NCI-H128 (cell line): ENCODE measurements around the gene PTEN.

Source experiments
- DNase-seq: peaks from one replicate; lab custom pipeline; 2025; ENCODE audit not compliant: unreplicated experiment; lab: John Stamatoyannopoulos, UW

PTEN gene

DNA sequence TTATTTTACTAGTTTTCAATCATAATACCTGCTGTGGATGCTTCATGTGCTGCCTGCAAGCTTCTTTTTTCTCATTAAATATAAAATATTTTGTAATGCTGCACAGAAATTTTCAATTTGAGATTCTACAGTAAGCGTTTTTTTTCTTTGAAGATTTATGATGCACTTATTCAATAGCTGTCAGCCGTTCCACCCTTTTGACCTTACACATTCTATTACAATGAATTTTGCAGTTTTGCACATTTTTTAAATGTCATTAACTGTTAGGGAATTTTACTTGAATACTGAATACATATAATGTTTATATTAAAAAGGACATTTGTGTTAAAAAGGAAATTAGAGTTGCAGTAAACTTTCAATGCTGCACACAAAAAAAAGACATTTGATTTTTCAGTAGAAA lies 103.0 kb downstream of the PTEN start:
- DNase-seq, result no peak

DNA sequence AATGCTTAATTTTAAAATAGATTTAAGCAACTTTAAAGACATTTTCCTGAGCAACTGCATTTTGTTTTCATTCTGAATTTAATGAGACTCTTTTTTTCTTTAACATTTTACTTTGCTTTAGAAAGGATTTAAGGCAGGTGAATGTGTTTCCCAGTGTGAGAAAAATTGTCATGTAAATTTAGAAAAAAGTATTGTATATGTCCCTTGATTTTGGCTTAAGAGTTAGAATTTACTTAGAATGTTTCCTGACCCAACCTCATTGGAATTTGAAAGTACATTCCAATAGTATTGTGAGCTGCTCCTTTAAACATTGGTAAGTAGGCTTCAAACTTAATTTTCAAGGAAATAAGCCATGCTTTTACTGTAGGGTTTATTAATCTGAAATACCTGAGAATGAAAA lies 110.2 kb downstream of the PTEN start:
- no peak for DNase-seq

DNA sequence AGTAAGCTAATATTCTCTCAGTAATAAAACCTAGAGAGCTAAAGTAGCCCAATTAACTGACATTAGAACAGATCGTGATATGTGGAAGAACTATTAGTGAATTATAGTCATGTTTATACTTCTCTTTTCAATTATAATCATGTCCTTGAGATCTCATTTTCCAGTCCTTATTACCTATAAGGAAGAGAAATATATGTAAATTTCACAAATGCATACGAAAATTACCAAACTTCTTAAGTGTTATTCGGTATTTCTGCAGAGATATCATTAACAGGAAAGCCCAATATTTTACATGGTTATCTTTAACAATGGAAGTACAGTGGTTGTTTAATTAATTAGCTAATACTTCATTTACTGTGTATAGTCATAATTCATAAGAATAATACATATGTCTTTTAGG lies 110.7 kb downstream of the PTEN start:
- no peak for DNase-seq

DNA sequence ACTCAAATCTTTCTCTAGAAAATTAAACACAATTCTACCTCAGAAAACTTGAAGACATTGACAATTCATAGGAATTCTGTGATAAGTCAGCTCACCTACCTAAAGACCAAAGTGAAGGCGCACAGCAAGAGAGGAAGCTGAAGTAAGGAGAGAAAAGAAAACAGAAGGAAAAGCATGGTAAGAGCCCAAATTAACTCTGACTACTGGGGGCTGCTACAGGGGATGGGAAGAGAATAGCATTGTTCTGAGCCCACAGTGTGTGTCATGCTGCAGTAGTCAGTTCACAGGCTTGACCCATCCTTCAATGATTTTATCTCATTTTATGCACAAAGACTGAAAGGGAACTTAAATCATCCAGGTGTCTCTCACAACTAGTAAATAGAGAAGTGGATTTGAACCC lies 111.3 kb downstream of the PTEN start:
- no peak for DNase-seq

DNA sequence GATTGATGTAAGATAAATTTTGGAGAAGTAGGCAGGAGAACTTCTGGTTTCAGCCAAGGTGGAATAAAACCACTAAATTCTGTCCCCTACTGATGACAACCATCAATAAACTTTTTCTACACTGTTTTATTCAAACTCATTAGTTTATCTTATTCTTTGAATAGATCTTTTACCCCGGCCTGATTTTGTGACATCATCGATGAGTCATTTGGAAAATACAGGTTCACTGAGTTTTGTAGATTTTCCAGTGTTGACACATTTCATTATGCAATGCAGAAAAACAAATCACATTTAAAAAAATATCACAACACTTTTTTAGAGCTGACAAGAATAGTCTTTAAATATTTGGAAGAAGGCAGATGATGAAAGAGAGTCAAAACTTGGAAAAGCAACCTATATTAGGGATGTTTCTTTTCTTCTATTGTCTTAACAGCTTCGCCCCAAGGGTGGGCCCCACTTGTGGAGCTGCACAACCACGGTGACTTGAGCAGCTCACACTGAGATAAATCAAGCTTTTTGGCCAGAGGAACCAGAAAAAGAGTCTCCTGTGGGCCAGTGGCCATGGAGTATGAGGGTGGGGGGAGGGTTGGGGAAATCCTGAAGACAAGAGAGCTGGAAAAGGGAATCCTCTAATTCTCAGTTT lies 112.8 kb downstream of the PTEN start:
- DNase-seq, result no peak

DNA sequence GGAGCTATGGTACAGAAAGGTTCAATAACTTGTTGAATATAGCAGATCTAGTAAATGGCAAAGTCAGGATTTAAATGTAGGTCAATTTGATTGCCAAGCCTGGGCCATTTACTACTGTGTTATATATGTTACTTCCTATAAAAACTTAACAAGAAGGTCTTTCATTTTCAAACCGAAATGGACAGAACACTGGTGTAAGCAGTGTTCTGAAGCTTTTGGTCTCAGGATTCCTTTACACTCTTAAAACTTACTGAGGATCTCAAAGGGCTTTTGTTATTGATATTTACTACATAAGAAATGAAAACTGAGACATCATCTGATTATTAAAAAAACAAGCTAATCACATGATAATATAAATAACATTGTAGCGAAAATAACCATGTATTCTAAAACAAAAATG lies 114.7 kb downstream of the PTEN start:
- no peak for DNase-seq

DNA sequence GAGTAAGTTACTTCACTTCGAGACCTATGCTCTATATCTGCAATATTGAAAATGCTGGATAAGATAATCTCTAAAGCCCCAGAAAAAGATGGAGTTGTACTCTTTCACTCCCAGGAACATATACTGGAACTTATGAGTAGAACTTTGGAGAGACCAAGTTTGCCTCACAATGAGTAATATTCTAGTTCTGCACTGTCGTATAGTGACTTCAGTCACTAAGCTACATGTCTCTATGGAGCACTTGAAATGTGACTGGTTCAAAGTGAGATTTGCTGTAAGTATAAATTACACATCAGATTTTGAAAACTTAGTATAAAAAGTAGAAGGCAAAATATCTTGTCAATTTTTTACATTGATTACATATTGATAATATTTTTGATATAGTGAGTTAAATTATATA lies 116.4 kb downstream of the PTEN start:
- DNase-seq, result no peak

DNA sequence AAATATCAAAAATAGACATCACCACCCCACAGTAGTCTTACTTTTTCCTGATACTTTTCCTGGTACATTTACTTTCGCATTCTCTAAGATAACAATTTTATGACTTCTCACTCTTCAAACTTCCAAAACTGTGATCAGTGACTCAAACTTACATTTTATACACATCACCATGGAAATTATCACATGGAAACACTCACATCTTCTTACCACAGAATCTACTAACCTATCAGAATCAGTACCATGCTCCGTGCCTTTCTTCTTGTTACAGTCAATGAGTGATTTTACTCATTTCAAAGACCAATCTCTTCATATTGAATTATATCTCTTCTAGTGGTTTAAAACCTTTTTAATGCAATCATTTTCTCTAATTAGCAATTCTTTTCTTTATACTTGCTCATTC lies 120.3 kb downstream of the PTEN start:
- no peak for DNase-seq

DNA sequence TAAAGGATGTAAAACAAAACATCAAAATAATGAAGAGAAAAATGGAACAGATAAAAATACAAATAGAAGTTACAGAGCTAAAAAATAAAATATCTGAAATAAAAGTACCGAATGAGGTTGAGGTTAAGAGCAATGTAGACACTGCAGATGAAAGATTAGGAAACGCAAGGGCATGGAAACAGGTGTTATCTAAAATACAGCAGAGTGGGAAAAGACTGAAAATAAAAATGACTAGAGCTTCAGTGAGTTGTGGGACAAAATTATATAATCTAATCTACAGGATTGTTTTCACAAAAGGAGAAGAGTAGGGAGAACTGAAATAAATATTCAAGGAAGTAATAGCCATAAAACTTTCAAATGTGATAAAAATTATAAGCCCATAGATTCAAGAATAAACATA lies 123.8 kb downstream of the PTEN start:
- no peak for DNase-seq

DNA sequence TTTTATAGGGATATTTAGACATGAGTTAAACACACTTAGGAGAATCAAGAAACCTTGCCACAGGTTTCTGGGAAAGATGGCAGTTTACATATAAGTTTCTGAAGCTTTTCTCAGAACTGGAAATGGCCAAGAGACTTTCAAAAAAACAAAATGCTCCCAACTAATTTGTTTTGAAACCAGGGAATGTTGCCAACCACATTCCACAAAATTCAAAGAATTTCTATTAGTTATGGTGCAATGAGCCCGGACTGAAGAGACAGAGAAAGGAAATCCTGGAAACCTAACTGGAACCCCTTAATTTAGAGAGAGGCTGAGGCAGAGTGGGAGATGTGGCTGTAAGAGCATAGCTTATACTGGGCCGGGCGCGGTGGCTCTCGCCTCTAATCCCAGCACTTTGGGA lies 128.5 kb downstream of the PTEN start:
- no peak for DNase-seq

DNA sequence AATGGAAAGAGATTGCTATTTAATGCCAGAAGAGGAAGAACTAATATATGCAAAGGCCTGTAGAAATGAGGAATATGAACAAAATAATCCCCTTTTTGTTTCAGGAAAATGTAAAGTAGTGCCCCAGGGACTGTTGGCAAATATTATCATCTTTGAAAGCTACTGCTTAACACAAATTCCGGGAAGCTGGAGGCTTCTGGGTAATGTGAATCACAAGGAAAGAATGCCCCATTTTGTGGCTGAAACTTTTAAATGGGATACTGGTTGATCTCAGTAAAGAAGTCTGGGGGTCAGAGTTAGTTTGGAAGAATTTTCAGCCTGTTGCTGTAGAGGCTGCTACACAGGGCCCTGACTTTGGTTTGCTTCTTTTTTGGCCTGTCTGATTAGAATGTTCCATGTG lies 141.0 kb downstream of the PTEN start:
- no peak for DNase-seq

DNA sequence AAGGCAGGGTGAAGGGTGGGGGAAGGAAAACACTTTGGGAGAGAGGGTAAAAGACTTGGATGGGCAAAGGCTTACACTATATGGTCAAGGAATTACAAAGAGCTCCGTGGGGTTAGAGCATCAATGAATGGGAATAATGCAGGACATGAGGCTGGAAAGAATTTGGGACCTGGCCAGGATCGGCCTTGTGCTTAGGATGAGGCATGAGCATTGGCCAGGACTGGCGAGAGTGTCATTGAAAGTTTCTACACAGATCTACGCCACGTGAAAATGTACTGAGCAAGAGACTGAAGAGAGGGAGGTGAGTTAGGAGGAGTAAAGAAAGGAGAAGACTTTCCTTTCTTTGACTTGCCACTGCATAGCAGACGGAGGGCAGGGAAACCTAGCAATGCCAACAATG lies 142.8 kb downstream of the PTEN start:
- DNase-seq, result no peak

DNA sequence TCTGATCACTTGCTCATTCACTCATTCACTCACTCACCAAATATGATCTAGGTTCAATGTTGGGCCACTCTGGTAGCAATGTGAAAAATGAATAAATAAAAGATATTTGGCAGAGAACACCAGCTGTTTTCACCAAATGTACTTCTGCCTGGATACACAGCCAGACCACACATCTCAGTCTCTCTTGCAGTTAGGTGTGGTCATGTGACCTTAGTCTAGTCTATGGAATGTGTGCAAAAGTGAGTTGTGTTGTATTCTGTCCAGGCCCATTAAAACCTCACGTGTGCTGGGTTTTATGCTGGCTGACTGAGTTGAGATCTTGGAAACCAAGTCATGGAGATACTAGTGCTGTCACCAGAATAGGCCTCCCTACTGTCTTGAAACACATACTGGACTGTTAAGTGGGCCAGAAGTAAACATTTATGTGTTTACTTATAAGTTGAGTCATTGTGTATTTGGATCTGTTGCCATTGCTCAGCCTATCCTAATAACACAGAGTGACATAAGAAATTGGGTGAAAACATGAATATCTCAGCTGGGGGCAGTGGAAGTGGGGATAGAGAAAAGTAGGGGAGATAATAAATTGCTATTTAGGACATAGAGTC lies 145.5 kb downstream of the PTEN start:
- DNase-seq, result no peak

DNA sequence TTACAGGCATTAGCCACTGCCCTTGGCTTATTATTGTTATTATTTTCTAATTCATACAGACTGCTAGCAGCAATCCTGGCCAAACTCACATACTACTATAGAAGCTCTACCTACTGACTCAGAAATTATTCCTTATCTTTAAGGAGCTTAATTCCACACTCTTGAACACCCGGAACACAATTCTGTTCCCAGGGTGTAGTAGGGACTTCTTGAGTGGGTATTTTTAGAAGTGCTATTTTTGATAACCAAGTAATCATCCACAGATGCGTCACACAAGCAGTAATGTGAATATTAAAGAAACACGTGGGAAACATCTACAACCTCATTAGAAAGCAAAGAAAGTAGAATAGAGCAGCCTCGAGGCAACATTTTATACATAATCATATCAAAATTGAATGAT lies 149.2 kb downstream of the PTEN start:
- no peak for DNase-seq

DNA sequence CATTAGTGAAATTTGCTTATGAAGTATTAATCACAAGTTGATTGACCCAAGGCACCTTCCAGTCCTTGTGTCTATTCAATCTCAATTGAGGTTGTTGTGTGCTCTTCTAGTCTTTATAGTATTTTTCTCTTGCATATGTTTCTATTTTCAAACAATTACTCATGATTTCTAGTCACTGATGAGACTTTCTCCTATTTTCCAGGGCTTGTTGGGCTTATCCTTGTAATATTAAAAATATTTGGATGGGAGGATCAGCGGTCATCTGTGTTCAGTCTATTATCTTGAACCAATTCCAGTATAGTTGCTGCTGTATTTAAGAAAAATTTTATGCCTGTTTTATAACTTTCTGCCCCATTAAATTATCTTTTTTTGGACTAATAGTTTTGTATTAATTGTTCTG lies 154.4 kb downstream of the PTEN start:
- DNase-seq, result no peak

DNA sequence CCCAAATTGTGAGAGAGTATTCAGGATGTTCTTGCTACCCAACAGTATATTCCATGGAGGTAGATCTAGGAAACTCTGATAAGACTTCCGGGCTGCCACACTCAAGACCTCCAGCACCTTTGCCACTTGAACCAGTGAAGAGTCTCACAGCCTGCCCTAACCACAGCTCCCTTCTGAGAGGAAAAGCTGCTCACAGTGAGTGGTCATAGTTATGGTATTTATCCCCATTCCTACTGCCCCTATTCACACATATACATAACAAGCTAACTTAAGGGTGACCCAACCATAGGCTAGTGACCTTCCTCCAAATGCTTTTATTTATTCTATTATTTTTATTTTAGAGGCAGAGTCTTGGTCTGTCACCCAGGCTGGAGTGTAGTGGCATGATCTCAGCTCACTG lies 156.3 kb downstream of the PTEN start:
- no peak for DNase-seq
